Measurements from ENCODE around the gene PPP1R10.

The PPP1R10 gene

GRCh38 chr6:30615958-30616810 lies 859 bp downstream of the PPP1R10 start:
- H3K27me3 ChIP-seq (ENCODE audit: insufficient read depth, poor library complexity, severe bottlenecking) = no peaks in the 10 kb centered on the region
- DNase-seq (ENCODE audit: low spot score) (no peak), ATAC-seq (ENCODE audit: low read depth) (no peak)
- H3K4me1 ChIP-seq (ENCODE audit: insufficient read depth, poor library complexity, severe bottlenecking) = peaks cover 15% of the 10 kb centered on the region
- H3K27ac ChIP-seq (ENCODE audit: poor library complexity, severe bottlenecking) = peak overlapping the region; percentile 82
- H3K9me3 ChIP-seq (ENCODE audit: severe bottlenecking) = no peaks in the 10 kb centered on the region
- H3K36me3 ChIP-seq (ENCODE audit: low read depth) = peaks cover 47% of the 10 kb centered on the region
- TF ChIP-seq CTCF (IDR thresholded peaks at IDR 0.05; ENCODE audit: poor library complexity, severe bottlenecking) = no peak
- peak overlapping the region; percentile 58 for H3K4me3 ChIP-seq (ENCODE audit: severe bottlenecking)

- no peak for TF ChIP-seq CTCF (IDR thresholded peaks at IDR 0.05; ENCODE audit: poor library complexity, severe bottlenecking)
- Histone ChIP-seq H3K4me1 (ENCODE audit: insufficient read depth, poor library complexity, severe bottlenecking) (peaks cover 15% of the 10 kb centered on the region), H3K27me3 (ENCODE audit: insufficient read depth, poor library complexity, severe bottlenecking) (no peaks in the 10 kb centered on the region), H3K9me3 (ENCODE audit: severe bottlenecking) (no peaks in the 10 kb centered on the region), H3K4me3 (ENCODE audit: severe bottlenecking) (peak overlapping the region; percentile 58), H3K27ac (ENCODE audit: poor library complexity, severe bottlenecking) (peak overlapping the region; percentile 82), H3K36me3 (ENCODE audit: low read depth) (peaks cover 43% of the 10 kb centered on the region)
- DNase-seq (ENCODE audit: low spot score) (no peak), ATAC-seq (ENCODE audit: low read depth) (no peak)
These were observed 1.7 kb downstream of the PPP1R10 start for GRCh38 chr6:30615219-30615957.

- Histone ChIP-seq H3K36me3 (ENCODE audit: low read depth) (peaks cover 43% of the 10 kb centered on the region), H3K27me3 (ENCODE audit: insufficient read depth, poor library complexity, severe bottlenecking) (no peaks in the 10 kb centered on the region), H3K9me3 (ENCODE audit: severe bottlenecking) (no peaks in the 10 kb centered on the region), H3K4me3 (ENCODE audit: severe bottlenecking) (peak overlapping the region; percentile 58), H3K27ac (ENCODE audit: poor library complexity, severe bottlenecking) (peak overlapping the region; percentile 82), H3K4me1 (ENCODE audit: insufficient read depth, poor library complexity, severe bottlenecking) (peaks cover 15% of the 10 kb centered on the region)
- peak; percentile 67 for ATAC-seq (ENCODE audit: low read depth)
- DNase-seq (ENCODE audit: low spot score) = peak; percentile 76
- TF ChIP-seq CTCF (IDR thresholded peaks at IDR 0.05; ENCODE audit: poor library complexity, severe bottlenecking) = no peak
These were observed 2.2 kb downstream of the PPP1R10 start for GRCh38 chr6:30614843-30615218.

- Histone ChIP-seq H3K4me1 (ENCODE audit: insufficient read depth, poor library complexity, severe bottlenecking) (peaks cover 15% of the 10 kb centered on the region), H3K27ac (ENCODE audit: poor library complexity, severe bottlenecking) (peak overlapping the region; percentile 82), H3K27me3 (ENCODE audit: insufficient read depth, poor library complexity, severe bottlenecking) (no peaks in the 10 kb centered on the region), H3K4me3 (ENCODE audit: severe bottlenecking) (peak overlapping the region; percentile 58), H3K36me3 (ENCODE audit: low read depth) (peaks cover 43% of the 10 kb centered on the region), H3K9me3 (ENCODE audit: severe bottlenecking) (no peaks in the 10 kb centered on the region)
- TF ChIP-seq CTCF (IDR thresholded peaks at IDR 0.05; ENCODE audit: poor library complexity, severe bottlenecking) = no peak
- ATAC-seq (ENCODE audit: low read depth) (no peak), DNase-seq (ENCODE audit: low spot score) (no peak)
These were observed 2.8 kb downstream of the PPP1R10 start for GRCh38 chr6:30614044-30614842.
